NCI-H748 (cell line): Measurements from ENCODE around the gene XYLT2.

Experiments used
- DNase-seq: peaks from one replicate; lab custom pipeline; 2025; ENCODE audit not compliant: unreplicated experiment; lab: John Stamatoyannopoulos, UW

Gene XYLT2

GRCh38 chr17:50363217-50364060, 17.5 kb downstream of the XYLT2 start:
- DNase-seq = peak; percentile 74

- no peak for DNase-seq
Observed at GRCh38 chr17:50364061-50364458, 18.1 kb downstream of the XYLT2 start.

- no peak for DNase-seq
Observed at GRCh38 chr17:50364715-50365114, 18.8 kb downstream of the XYLT2 start.

DNA sequence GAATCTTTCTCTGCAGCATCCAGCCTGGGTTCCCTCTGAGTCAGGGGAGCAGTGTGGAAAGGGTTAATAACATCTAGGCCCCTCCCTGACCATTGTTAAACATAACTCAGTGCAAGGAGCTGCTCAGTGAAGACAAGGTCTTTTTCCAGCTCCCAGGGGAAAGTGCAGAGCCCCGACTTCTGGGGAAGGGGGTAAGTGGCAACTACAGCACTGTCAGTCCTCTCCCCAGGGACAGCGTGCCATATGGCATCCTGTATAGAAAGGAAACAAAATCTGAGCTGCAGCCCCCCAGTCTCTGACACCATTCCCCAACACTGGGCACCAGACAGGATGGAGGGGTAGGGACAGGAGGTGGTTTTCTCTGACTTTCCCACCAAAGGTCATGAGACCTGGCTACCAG, 19.2 kb downstream of the XYLT2 start:
- no peak for DNase-seq

DNA sequence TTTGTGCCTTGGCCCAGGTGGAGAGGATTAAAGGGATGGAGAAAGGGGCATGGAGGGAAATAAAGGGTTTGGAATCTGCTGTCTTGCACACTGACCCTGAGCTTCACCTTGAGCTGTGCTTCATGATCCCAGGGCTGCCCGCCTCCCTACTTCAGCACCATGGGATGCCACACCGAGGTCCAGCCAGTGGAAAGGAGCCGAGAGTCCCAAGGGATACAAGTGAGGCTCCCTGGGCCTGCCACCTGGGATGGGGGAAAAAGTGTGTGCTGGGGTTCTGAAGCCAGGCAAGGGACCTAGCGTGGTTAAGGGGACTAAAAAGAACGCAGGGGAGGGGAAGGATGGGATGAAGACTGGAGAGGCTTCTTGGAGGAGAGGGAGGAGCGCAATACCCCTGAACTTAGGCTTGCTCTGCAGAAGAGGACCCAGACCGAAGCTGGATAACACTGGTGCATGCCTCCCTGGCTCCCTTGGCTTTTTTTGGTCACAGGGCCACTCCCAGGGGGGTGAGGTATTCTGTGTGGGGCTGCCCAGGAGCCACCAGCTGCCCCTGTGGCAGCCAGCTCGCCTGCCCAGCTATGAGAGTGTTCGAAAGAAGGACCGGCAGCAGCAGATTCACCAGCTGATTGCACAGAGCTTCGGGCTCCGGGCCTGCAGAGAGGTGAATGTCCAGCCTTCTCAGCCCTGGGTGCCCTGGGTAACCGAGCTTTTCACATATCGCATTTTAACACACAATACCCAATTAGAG, 19.9 kb downstream of the XYLT2 start:
- DNase-seq = no peak

GRCh38 chr17:50367401-50367800, 21.5 kb downstream of the XYLT2 start:
- DNase-seq = no peak

DNA sequence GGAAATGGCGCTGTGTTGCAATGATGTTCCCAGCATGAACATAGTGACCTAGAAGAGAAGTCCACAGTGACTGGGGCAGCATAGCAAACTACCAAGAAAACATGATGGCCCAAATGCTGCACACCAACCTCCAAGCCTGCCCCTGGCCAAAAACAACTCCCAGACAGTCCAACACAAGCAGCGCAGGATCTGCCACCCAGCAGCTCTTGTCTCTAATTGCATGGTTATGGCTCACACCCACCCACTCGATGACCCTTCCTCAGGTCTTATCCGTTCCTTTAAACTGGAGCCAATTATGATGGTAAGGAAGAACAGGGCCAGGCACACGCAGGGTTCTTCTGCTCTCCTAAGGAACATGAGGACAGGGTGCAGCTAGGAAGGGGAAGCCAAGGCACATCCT, 24.1 kb downstream of the XYLT2 start:
- no peak for DNase-seq

GRCh38 chr17:50371526-50371925, 25.6 kb downstream of the XYLT2 start:
- DNase-seq = no peak

- DNase-seq = no peak
Observed at GRCh38 chr17:50372222-50372757, 26.4 kb downstream of the XYLT2 start.

DNA sequence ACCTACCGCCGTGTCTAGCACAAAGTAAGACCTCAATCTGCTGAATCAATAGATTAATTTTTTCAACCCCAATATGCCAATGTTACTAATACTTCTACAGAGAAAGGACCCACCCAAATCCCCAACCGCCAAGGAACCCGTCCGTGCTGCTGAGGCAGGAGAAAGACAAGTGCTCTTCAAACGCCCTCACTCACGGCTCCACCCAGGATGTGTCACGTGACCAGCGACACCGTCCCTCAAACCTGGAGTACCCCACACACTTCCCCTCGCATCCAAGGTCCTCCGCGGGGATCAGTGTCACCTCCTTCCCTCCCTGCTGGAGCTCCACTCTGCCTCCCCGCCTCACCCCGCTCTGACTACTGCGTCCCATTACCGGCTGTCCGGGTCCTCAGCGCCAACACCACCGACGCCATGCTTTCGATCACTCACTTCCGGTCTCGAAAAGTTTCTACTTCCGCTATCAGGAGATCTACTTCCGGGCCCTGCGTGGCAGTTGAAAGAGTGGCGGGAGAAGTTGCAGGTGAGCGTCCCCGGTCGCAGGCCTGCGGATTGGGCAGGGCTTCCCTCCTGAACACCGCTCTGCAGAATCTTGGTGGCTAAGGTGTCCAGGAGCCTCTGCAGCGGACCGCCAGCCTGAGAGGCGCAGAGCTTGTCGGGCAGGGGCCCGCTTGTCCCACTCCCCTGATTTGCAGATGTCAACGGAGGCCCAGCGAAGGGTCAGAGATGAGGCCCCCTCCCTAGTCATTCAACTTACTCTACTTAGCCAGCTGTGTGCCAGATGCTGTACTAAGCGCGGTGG, 27.0 kb downstream of the XYLT2 start, which contains the start of the genes EME1 and MRPL27:
Gene EME1 (plus strand): TSS at position 472 of the 799 bp plus-strand sequence. CDS start 1,980 bp downstream, outside the sequence.
Gene MRPL27 (minus strand): TSS at position 427 of the 799 bp plus-strand sequence. CDS start 14 bp downstream, at position 413.
- peak; percentile 91 for DNase-seq

GRCh38 chr17:50373705-50374104, 27.8 kb downstream of the XYLT2 start:
- DNase-seq = no peak

DNA sequence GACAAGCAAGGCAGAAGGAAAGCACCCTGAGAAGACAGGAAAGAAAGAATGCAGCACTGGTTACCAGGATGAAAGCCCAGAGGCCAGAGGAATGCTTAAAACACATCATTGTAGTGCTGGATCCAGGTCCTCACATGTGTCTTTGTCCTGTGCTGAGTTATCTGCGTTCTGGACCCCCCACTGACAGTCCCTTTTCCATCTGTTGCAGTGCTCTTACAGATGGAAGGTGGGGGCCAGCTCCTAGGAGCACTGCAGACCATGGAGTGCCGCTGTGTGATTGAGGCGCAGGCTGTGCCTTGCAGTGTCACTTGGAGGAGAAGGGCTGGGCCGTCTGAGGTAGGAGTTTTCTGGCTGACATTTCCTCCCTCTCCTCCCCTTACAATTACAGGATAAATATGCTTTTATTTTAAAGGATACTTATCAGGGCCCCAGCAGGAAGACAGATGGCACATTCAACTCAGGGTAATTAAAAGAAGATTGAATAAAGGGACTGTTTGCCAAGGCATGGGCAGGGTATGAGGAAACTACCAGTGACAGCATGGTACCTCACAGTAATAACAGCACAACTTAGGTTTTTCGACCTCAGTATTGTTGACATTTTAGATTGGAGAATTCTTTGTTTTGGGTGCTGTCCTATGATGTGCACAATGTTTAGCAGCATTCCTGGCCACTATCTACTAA, 30.1 kb downstream of the XYLT2 start:
- DNase-seq = peak; percentile 74

DNA sequence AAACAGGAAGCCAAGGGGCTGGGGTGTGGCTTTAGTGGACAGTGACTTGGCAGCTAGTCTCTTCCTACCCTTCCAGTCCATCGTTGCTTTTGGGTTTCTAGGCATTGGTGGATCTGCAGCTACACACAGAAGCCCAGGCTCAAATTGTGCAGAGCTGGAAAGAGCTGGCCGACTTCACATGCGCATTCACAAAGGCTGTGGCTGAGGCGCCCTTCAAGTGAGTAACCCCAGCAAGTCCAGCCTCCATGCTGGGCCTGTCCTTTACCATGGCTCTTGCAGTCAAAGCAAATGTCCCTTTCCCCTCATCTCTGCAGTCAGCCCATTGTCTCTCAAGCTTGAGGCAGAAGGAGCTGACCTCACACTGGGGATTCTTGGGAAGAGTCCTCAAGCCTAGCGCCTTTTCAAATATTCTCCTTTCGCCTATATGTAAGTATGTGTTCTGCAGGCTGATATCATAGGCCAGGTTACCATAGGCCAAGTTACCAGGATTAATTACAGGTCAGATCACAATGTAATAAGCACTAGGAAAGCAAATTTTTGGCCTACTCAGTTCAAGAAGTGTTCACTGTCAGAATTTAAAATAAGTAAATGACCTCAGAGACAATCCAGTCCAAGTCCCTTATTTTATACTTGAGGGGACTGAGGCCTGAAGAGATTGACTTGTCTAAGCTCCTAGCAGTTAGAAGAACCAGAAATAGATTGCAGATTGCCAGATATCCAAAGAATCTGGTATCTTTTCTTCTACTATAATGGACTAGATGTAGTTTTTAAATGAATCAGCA, 33.6 kb downstream of the XYLT2 start:
- no peak for DNase-seq

DNA sequence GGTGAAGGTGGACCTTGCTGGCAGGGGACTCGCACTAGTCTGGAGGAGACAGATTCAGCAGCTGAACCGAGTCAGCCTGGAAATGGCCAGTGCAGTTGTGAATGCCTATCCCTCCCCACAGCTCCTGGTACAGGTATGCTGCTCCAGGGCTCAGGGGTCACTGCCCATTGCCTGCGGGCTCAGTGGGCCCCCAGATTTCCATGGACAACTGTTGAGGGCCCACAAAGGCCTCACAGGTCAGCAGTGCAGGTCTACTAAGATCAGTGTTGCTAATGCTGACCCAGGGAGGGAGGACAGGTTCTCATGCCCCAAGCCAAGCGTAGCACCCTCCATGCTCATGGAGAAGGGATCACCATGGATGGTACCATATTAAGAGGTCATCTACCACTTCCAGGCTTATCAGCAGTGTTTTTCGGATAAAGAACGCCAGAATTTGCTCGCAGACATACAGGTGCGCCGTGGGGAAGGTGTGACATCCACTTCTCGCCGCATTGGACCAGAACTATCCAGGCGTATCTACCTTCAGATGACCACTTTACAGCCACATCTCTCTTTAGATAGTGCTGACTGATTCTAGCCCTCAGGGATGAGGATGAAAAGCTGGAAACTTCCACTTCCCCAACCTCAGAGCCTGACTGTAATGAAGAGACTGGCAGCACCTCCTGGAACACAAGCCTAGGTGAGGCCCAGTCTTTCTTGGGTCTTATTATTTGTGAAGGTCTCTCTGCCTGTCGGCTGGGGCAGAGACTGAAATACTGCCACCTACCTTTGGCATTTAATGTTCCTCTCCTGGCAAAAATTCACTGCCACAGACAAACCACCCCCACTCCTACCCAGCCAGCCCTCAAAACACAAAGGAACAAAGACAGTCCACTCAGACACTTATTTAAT, 34.7 kb downstream of the XYLT2 start:
- DNase-seq = no peak

GRCh38 chr17:50381260-50381815, 35.4 kb downstream of the XYLT2 start:
- DNase-seq = no peak

DNA sequence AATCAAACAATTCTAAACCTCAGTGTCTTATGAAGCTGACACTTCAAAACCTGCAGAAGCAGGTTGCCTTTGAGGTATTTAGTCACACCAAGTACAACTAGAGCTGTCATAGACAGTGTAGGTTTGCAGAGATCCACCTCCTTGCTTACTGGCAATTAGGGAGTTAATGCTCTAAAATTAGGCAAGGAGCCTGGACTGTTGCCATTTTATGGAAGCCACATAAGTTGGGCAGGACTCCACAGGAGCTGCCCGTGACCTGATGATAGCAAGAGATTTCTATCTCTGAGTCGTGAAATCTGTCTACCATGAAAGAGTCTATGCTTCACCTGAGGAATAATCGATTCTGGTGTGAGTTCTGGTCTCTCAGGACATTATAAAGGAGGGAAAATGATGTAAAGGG, 36.0 kb downstream of the XYLT2 start:
- no peak for DNase-seq

GRCh38 chr17:50382931-50383330, 37.0 kb downstream of the XYLT2 start:
- no peak for DNase-seq

- DNase-seq = no peak
Observed at GRCh38 chr17:50386510-50386909, 40.6 kb downstream of the XYLT2 start.
